GM21367 (cell line): Measurements from ENCODE around the gene SLF1.

Experiments
- ATAC-seq: cut with Tn5 transposase; IDR thresholded peaks from one replicate; pipeline ENCODE4 v1.9.1; 2021; ENCODE audit not compliant: unreplicated experiment

The SLF1 gene

DNA sequence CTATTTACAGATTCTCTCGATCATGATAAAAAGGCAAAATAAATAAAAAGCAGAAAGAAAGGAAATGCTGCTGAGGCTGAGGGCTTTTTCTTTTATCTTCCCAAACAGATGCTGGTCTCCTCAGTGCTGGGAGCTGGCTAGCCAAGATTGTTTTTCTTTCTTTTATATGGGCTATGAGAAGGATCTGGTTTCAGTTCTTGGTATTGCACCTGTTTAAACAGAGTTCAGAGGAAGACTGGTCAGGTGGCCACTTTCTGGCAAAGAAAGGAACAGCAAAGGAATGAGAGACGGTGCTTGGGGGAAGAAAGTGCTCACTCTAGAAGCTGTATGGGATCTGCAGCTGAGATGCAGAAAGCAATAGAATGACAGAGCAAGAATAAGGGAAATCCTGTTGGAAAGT, 88.9 kb downstream of the SLF1 start:
- no peak for ATAC-seq

DNA sequence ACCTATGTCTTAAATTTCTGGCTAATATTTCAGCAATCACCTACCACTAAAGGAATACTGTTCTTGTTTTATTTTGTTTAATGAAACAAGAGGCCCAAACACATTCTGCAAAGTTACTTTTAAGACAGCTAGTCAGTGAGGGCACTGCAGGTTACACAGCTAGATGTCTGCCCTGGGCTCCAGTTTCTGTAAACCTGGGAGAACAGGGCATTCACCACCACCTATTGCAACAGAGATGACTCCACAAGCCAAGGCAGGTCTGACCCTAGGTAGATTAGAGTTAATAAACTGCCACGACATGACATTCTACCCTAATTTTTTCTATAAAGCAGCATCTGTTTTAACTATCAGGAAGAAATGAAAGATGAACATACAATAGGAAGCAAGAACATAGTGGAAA, 90.8 kb downstream of the SLF1 start:
- no peak for ATAC-seq

DNA sequence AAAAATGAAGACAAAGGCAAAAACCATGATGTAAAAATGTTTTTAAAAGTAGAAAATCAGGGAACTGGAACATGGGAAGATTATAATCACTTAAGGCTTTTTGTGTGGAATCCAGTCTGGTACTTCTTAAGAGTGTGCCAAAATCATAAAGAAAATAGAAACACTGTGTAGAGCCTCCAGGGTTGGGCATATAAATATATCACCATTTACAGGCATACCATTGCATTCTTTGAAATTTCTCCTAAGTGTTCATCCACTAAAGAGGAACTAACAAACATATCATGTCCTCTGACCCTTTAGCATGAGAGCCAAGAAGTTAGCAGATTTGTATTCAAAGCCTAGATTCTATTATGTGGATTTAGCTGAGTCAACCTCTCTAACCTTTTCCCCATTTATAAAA, 93.3 kb downstream of the SLF1 start:
- no peak for ATAC-seq

DNA sequence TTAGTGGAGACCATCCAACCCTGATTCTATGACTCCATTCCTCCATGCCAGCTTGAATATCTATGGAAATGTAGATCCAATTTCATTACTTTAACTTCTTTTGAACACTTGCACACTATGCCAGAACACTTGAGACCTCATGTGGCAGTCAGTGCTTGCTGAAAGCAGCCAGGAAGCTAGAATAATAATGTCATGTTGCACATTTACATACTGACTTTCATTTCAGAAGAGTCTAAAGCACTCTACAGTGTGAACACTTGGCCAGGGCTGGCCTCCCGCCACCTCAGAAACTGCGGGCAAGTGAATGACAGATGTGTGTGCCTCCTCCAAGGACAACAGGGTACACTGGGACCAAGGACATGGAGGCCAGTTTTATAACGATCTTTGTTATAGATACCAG, 97.3 kb downstream of the SLF1 start:
- ATAC-seq, result no peak

DNA sequence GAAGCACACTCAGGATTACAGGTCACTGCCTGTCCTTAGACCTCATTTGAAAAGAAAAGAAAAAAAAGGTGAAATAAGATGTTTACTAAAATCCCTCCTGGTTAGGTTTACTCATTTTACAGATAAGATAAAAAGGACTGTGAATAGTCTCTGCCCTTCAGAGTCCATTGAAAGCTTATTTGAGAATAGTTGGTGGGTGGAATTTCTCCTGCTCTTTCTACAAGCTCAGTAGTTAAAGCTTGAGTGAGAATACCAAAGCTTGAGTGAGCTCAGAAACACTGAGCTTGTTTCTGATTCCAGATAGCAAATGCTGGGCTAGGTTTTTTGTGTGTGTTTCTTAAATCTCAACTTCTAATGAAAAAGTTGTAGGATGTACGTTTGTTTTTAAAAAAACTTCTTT, 106.7 kb downstream of the SLF1 start:
- ATAC-seq, result no peak

DNA sequence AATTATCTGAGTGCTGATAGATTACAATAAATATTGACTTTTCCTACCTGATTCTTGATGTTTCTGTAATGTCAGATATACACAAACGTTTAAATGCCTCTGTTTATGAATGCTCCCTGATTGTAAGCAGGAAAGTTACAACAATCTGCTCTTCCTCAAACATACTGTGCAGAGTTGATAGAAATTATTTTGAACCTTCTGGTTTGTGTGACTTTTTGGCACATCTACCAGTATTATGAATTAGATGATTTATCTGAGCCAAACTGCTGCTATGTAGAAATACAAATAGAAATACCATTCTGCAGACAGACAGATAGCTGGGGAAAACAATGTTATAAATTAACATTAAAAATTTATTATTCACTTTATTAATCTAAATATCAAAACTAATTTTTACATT, 113.0 kb downstream of the SLF1 start:
- ATAC-seq, result no peak

DNA sequence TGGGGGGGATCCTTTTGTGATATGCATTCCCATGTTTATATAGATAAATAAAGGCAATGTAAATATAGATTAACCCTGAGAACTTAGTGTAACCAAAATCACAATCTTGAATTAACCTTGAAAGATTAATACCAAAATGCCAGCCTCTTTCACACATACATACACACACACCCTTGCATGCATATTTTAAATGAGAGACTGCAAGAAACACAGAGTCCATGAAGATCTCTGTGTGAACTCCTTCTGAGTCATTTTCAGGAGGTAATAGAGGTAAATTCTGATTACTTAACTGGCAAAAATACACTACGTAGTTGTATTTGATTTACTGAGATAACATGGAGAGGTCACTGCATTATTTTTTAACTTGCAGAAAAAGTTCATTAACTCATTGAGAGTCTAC, 118.0 kb downstream of the SLF1 start:
- ATAC-seq, result no peak

DNA sequence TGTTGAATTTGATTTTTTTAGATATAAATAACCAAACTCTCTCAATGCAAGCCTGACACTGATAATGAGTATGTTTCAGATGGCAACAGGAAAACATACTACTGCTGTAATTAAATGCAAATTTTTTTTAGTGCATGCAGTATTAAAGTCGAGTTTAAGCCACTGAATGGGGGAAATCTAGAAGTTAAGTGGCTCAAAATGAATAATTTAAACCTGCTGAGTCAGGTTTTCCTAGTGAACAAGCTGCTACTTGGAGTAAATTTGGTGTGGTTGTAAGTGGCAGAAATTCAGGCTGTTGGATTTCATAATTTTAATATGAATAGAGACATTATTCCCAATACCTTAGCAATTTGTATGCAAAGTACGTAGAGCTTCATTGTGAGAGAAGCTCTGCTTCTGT, 121.8 kb downstream of the SLF1 start:
- no peak for ATAC-seq

DNA sequence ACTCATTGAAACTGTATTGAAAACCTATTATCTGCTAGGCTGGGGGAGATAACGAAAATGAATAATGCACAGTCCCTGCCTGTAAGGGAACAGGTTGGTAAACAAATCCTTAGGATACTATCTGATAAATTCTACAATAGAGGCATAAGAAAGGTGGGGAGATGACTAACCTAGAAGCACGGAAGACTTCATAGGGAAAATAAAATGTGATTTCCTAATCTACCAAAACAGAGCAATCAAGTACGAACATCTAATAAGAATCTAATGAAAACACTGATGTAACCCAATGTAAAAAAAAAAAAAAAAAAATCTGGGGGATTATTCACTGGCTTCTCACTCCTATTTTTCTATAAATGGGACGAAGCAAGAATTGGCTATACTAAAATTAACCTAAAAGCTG, 124.4 kb downstream of the SLF1 start:
- ATAC-seq, result no peak

DNA sequence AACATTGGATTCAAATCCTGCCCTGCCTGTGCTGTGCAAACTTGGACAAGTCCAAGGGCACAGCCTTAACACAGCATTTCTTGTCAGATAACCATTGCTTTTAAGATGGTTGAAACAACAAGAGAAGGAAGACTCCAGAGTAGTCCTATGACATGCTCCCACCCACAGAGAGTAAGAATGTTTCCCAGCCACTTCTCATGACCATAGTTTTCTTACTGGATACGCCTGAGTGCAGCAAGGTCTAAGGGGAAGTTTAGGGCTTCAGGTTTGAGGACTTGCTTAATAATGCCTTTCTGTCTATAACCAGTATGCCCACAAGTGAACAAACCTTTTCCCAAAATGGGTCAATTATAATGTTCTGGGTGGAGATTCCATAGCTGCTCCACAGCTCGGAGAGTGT, 126.4 kb downstream of the SLF1 start:
- no peak for ATAC-seq

DNA sequence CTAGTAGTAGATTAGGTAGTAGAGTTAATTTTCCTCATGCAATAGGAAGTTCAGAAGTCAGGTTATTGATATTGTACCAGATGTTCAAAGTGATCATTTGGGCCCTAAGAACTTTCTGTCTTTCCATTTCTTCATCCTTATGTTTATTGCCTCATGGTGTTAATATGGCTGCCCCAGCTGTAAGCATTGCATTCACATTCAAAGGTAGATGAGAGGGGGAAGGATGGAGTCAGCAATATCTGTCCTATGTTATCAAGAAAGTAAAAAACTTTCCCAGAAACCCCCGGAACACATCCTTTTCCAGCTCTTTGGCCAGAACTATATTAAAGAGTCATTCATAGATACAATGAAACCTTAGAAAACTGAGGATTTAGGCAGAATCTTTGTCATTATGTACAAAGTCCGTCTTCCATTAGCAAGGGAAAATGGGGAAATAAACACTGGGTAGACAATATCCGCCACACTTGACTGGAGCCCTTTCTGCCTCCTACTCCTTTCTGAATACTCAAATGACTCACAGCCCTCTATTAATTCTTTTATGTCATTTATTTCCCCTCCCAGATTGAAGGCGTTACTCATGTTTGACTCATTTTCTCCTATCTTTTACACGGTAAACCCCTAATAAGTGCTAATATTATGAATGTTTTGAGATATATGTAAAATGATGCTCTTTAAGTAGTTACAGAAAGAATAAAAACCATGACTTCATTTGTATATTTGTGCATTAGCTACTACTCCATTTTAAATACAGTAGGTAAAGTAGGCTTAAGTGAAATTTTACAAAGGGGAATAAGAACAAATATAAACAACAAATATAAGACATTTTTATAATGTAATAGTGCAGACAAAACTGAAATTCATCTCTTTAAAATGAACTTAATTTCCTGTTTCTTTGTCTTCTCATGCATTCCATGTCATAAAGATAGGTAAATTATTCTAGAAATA, 127.6 kb downstream of the SLF1 start:
- peak; percentile 76 for ATAC-seq

DNA sequence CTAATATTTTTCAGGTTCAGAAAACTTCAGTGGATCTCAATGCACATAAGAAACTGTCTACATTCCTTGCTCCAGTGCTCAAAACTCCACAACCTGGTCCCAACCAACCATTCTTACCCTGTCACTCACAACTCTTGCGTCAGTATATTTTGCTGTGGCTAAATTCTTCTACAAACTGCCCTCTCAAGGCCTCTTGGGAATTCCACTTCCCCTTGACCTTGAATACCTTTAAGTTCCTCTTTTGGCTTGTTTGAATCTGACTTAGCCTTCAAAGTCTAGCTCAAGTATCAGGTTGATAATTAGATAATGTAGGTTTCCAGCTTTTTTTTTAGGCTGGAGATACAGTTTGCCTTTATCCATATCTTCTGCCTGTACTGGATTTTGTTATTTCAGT, 128.3 kb downstream of the SLF1 start:
- ATAC-seq, result peak; percentile 51
